HepG2 (cell line): ENCODE measurements around the gene DTX4. TPM values are rescaled to one million over a fixed set of nuclear protein-coding genes. Genes with fewer than 3 reads are reported as not detected.
A peak's percentile ranks its signal among the peaks of the same experiment; 100 is the strongest.

Source experiments
- ATAC-seq: fragments of 200-7000 bp; cut with Tn5 transposase; 3 replicates; pipeline ENCODE4 v1.9.1; 2020; ENCODE audit warnings: mild to moderate bottlenecking, moderate library complexity
- BruUV-seq: library from RNA; stranded (reverse); fragments of 400-500 nt; replicated peaks from 2 replicates; lab custom pipeline; 2021; lab: Mats Ljungman, UMichigan
- CTCF ChIA-PET: fragments of 300-600 bp; formaldehyde crosslinking; extraction: SDS; loops from one replicate; lab custom pipeline; 2021; ENCODE audit warnings: low total read pairs, inconsistent platforms, low intra/inter-chr PET ratio; lab: Yijun Ruan, JAX
- POLR2A ChIA-PET: fragments of 350-600 bp; sonication (Branson Sonifier 250); formaldehyde crosslinking; loops from one replicate; lab custom pipeline; 2020; ENCODE audit warnings: antibody characterized with exemption, inconsistent platforms; lab: Yijun Ruan, JAX
- DNase-seq: peaks from one replicate; pipeline ENCODE4 v3.0.0-alpha.2; 2015; ENCODE audit warnings: low spot score
- FAIRE-seq: peaks from 3 replicates; lab custom pipeline; 2011; peaks lifted over from hg19 to GRCh38; lab: Jason Lieb, UNC
- H2AFZ ChIP-seq: one replicate; pipeline ENCODE4 v1.6.1; 2011; ENCODE audit warnings: low read length, inconsistent platforms
- H3K27ac ChIP-seq: fragments of 300-600 bp; 3 replicates; pipeline ENCODE4 v1.8.0; 2011; ENCODE audit warnings: mixed run types, mild to moderate bottlenecking, mixed read lengths, low read length, inconsistent platforms; ENCODE audit not compliant: insufficient read depth; ENCODE audit errors: extremely low read length
- H3K27me3 ChIP-seq, 2 experiments: fragments of 200-600 bp in 1 of 2; 2 replicates in 1 of 2; 3 replicates in 1 of 2; pipeline versions ENCODE4 v1.6.0 to v1.8.0; 2011; ENCODE audit warnings: low read length in 2 of 2, mild to moderate bottlenecking in 2 of 2, moderate library complexity in 2 of 2, inconsistent platforms in 1 of 2; ENCODE audit not compliant: insufficient read depth in 2 of 2, control insufficient read depth in 1 of 2
- H3K36me3 ChIP-seq, 2 experiments: fragments of 200-600 bp in 1 of 2; replicated peaks in 1 of 2; 2 replicates in 1 of 2; 3 replicates in 1 of 2; pipeline versions ENCODE4 v1.5.1 to v1.8.0; 2011; ENCODE audit warnings: low read length in 2 of 2, inconsistent platforms in 1 of 2; ENCODE audit not compliant: insufficient read depth in 2 of 2, control insufficient read depth in 1 of 2
- H3K4me1 ChIP-seq: 2 replicates; pipeline ENCODE4 v1.5.1; 2012; ENCODE audit warnings: low read length, inconsistent platforms; ENCODE audit not compliant: insufficient read depth
- H3K4me2 ChIP-seq: 2 replicates; pipeline ENCODE4 v1.6.0; 2011; ENCODE audit warnings: low read depth, low read length, inconsistent platforms
- H3K4me3 ChIP-seq, 3 experiments: fragments of 200-600 bp in 1 of 3; sonication (generic), shearing (Covaris generic) in 1 of 3; replicated peaks in 1 of 3; 2 replicates each; pipeline ENCODE4 v1.5.1; 2011 to 2016; ENCODE audit warnings: low read length in 3 of 3, inconsistent platforms in 2 of 3, low read depth in 2 of 3, mild to moderate bottlenecking in 2 of 3, control low read depth in 1 of 3, mixed read lengths in 1 of 3; ENCODE audit not compliant: insufficient read depth in 1 of 3
- H3K79me2 ChIP-seq: one replicate; pipeline ENCODE4 v1.6.1; 2011; ENCODE audit warnings: low read length, inconsistent platforms; ENCODE audit not compliant: insufficient read depth
- H3K9ac ChIP-seq: 2 replicates; pipeline ENCODE4 v1.6.0; 2011; ENCODE audit warnings: mild to moderate bottlenecking, low read depth, low read length, inconsistent platforms; ENCODE audit not compliant: insufficient read depth
- H3K9me3 ChIP-seq: 2 replicates; pipeline ENCODE4 v1.5.1; 2012; ENCODE audit warnings: mild to moderate bottlenecking, low read length
- H4K20me1 ChIP-seq: 2 replicates; pipeline ENCODE4 v1.6.0; 2011; ENCODE audit warnings: inconsistent platforms, mild to moderate bottlenecking, low read length, moderate library complexity; ENCODE audit not compliant: insufficient read depth
- AGO1 ChIP-seq: fragments of 200-400 bp; formaldehyde crosslinking; IDR thresholded peaks from 2 replicates; pipeline ENCODE4 v1.6.1; 2017; ENCODE audit warnings: mild to moderate bottlenecking, low read depth, low read length, moderate library complexity; ENCODE audit not compliant: poor library complexity, severe bottlenecking
- BCL6 ChIP-seq: IDR thresholded peaks from 2 replicates; pipeline ENCODE4 v1.6.1; 2016; ENCODE audit warnings: missing genetic modification reagents, missing compliant biosample characterization
- CAMTA2 ChIP-seq: sonication (generic); formaldehyde crosslinking; IDR thresholded peaks from 2 replicates; pipeline ENCODE4 v1.4.0; 2020; ENCODE audit warnings: mild to moderate bottlenecking, missing genetic modification reagents, borderline replicate concordance
- CHD2 ChIP-seq: IDR thresholded peaks from 2 replicates; pipeline ENCODE4 v1.6.1; 2011; ENCODE audit warnings: low read depth, low read length, improper control_type of control experiment
- CSRNP1 ChIP-seq: sonication (generic); formaldehyde crosslinking; IDR thresholded peaks from 2 replicates; pipeline ENCODE4 v1.8.1; 2023; ENCODE audit warnings: mild to moderate bottlenecking, missing genetic modification reagents
- ELF4 ChIP-seq: sonication (generic); formaldehyde crosslinking; IDR thresholded peaks from 2 replicates; pipeline ENCODE4 v1.5.0; 2020; ENCODE audit warnings: missing genetic modification reagents, mild to moderate bottlenecking, moderate library complexity, borderline replicate concordance
- FOXO1 ChIP-seq: sonication (generic); formaldehyde crosslinking; IDR thresholded peaks from 2 replicates; pipeline ENCODE4 v1.4.0; 2020; ENCODE audit warnings: missing genetic modification reagents
- KDM2A ChIP-seq: sonication (generic); formaldehyde crosslinking; IDR thresholded peaks from 2 replicates; pipeline ENCODE4 v1.4.0; 2020; ENCODE audit warnings: low read depth, missing genetic modification reagents, borderline replicate concordance
- MED13 ChIP-seq: sonication (generic); formaldehyde crosslinking; IDR thresholded peaks from 2 replicates; pipeline ENCODE4 v1.5.0; 2020; ENCODE audit warnings: missing genetic modification reagents
- MTF1 ChIP-seq: sonication (generic); formaldehyde crosslinking; IDR thresholded peaks from 2 replicates; pipeline ENCODE4 v1.5.0; 2020; ENCODE audit warnings: missing genetic modification reagents
- PAXIP1 ChIP-seq: sonication (generic); formaldehyde crosslinking; conservative IDR thresholded peaks from 2 replicates; pipeline ENCODE4 v1.4.0; 2020; ENCODE audit warnings: mild to moderate bottlenecking, missing genetic modification reagents, moderate library complexity
- ZIK1 ChIP-seq: sonication (generic); formaldehyde crosslinking; IDR thresholded peaks from 2 replicates; pipeline ENCODE4 v1.5.0; 2020; ENCODE audit warnings: mild to moderate bottlenecking, low read depth, missing genetic modification reagents, borderline replicate concordance
- ZNF484 ChIP-seq: sonication (generic); formaldehyde crosslinking; IDR thresholded peaks from 2 replicates; pipeline ENCODE4 v1.5.1; 2020; ENCODE audit warnings: mild to moderate bottlenecking, low read depth, missing genetic modification reagents, borderline replicate concordance
- WGBS: methylation state at CpG from one replicate; pipeline ENCODE4 v1.1.6; 2017; ENCODE audit warnings: low lambda C conversion rate; 5-methylcytosine and 5-hydroxymethylcytosine counted together
- in situ Hi-C: cut with HindIII; loops from 2 replicates; pipeline ENCODE4 v1.10.0; 2017; ENCODE audit warnings: low pct_unique_long_range_greater_than_20kb; ENCODE audit not compliant: extremely low pct_ligation_motif_present
- intact Hi-C: fragments of 100-400 bp; cut with micrococcal nuclease; formaldehyde crosslinking; loops from one replicate; pipeline ENCODE4 v1.10.0; 2022; ENCODE audit not compliant: unreplicated experiment
- polyA plus RNA-seq, 8 experiments: library from polyadenylated mRNA; depleted of rRNA in 3 of 8; stranded (reverse) in 7 of 8; unstranded in 1 of 8; fragments of >200 nt; fragmentation: Illumina TruSeq in 4 of 8; extraction: Trizol in 4 of 8; gene quantifications; 2 replicates each; pipeline versions ENCODE4 v1.2.1 to v1.2.3, GENCODE V29; 2011 to 2016; ENCODE audit warnings: low read depth in 4 of 8, missing spikeins in 1 of 8, mixed read lengths in 1 of 8; ENCODE audit not compliant: insufficient read depth in 1 of 8
- total RNA-seq, 5 experiments: library from RNA; depleted of rRNA; stranded (reverse); fragments of >200 nt; fragmentation: Illumina TruSeq; extraction: Trizol; gene quantifications; 2 replicates each; pipeline ENCODE4 v1.2.3, GENCODE V29; 2016; ENCODE audit warnings: low read depth in 1 of 5
- TF ChIP-seq, protein P1 (sequence below): sonication (generic); formaldehyde crosslinking; IDR thresholded peaks from 2 replicates; pipeline ENCODE4 v1.4.0; 2020; ENCODE audit warnings: low read depth, mild to moderate bottlenecking, missing genetic modification reagents
- TF ChIP-seq, protein P2 (sequence below): sonication (generic); formaldehyde crosslinking; IDR thresholded peaks from 2 replicates; pipeline ENCODE4 v1.8.1; 2023; ENCODE audit warnings: missing genetic modification reagents, mild to moderate bottlenecking, borderline replicate concordance

Gene DTX4
- total and polyA plus RNA-seq, 2 of the 13 experiments (the other 11 are each of a cell fraction or from before 2014, with no cell fraction given), result 0.67 to 5.6 TPM

DNA sequence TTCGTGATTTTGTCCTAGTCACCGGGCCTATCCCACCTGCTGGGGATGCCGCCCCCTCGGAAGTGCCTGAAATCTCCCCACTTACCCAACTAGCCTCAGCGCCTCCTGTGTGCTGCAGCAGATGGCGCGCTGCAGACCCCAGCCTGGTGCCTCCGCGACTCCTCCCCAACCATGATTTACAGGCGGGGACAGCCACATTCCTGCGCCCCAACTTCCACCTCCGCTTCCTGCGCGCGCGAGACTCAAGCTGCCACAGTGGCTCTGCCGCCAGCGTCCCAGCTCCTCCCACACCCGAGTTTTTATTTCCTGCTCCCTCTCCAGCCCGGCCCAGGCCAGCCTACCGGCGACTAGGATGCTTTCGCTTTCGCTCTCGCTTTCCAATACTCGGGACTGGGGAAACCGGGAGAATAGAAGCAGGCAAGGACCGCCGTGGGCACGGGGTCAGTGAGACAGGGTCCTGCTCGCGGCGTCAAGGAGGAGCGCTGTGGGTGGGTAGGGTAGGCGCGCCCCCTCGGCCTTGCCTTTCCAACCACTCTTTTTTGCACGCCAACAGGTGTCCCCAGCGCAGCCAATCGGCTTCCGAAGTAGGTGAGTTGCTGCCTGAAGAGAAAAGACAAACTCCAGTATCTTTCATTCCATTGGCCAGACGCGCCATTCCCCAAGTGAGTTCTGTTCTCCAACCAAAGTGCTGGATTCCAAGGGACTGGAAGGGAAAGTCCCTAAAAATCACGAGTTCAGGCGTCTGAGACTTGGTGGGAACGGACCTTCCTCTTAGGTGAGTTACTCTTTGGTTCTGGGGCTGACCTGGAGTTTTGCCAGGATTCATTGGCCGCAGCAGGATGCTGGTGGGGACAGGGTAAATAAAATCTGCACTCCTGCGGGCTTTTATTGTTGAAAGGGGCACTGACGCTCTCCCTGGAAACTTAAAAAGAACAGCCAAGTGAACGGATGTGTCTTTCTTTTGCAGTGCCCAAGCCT lies 29.1 kb upstream of the DTX4 start, which contains the start of gene FAM111A:
Gene FAM111A (plus strand): TSS at position 327 of the 978 bp plus-strand sequence. CDS start 6,017 bp downstream, outside the sequence.
- Histone ChIP-seq H3K27ac (peak within 1 kb of the TSS; percentile 74), H3K9me3 (no peaks in the 10 kb centered on the region), H3K79me2 (no peaks in the 10 kb centered on the region), H3K4me3 (peak within 1 kb of the TSS; percentile 79 to 82 (median 81)), H3K4me1 (peaks cover 50% of the 10 kb centered on the region), H3K36me3 (no peaks in the 10 kb centered on the region), H4K20me1 (no peaks in the 10 kb centered on the region), H2AFZ (peak within 1 kb of the TSS; percentile 85), H3K9ac (peak within 1 kb of the TSS; percentile 58), H3K4me2 (peak within 1 kb of the TSS; percentile 79), H3K27me3 (no peaks in the 10 kb centered on the region)
- POLR2A ChIA-PET, result interaction anchor here (0.6 to 1.0 kb wide), 5 partner anchors 15 to 37 kb away, joined by 3 to 10 read pairs (median 4); partner anchors contain the start of genes DTX4 and FAM111B
- intact Hi-C loops, result loop anchor here (1.0 to 10.0 kb wide), 2 partner anchors 15 to 62 kb away; no protein-coding TSS in a partner anchor
- BruUV-seq, result no TSS peak
- peak; percentile 94 for ATAC-seq
- under 1% methylated on average over 46 of the region's 50 CpGs for WGBS
- DNase-seq, result peak; percentile 78
- in situ Hi-C loops, result no loop called here
- CTCF ChIA-PET, result interaction anchor here (2.1 kb wide), 1 partner anchor 16 kb away, joined by 15 read pairs; no protein-coding TSS in a partner anchor
- FAIRE-seq, result peak; percentile 77
- TF ChIP-seq ZNF484 (0 out of 2 replicates have a peak, but pooled peaks have one; percentile 49), AGO1 (no peak), PAXIP1 (0 out of 2 replicates have a peak, but pooled peaks have one; percentile 24), CSRNP1 (CRISPR knock-in tag) (peak; percentile 87), MED13 (CRISPR knock-in tag) (no peak), MTF1 (CRISPR knock-in tag) (no peak), KDM2A (peak; percentile 57), CHD2 (peak; percentile 83), CAMTA2 (CRISPR knock-in tag) (peak; percentile 83; the same call in 1 of the 2 replicates), ZIK1 (no peak), ELF4 (no peak), BCL6 (CRISPR knock-in tag) (no peak), FOXO1 (CRISPR knock-in tag) (no peak; the same call in 1 of the 2 replicates)
- TF ChIP-seq, protein P1, sequence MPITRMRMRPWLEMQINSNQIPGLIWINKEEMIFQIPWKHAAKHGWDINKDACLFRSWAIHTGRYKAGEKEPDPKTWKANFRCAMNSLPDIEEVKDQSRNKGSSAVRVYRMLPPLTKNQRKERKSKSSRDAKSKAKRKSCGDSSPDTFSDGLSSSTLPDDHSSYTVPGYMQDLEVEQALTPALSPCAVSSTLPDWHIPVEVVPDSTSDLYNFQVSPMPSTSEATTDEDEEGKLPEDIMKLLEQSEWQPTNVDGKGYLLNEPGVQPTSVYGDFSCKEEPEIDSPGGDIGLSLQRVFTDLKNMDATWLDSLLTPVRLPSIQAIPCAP (CRISPR knock-in tag), result peak; percentile 98
- TF ChIP-seq, protein P2, sequence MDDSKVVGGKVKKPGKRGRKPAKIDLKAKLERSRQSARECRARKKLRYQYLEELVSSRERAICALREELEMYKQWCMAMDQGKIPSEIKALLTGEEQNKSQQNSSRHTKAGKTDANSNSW (CRISPR knock-in tag), result no peak
